A172 (cell line): ENCODE data around the gene TUBAL3. TPM values are rescaled to one million over a fixed set of nuclear protein-coding genes. Genes with fewer than 3 reads are reported as not detected.
"Not testable (repeated sequence)": the region's sequence is repeated elsewhere in the genome, so short reads cannot be mapped to it uniquely, and the experiment has no call there.

Experiments used
- DNase-seq: peaks from one replicate; pipeline ENCODE4 v3.0.0-alpha.2; 2015; ENCODE audit warnings: low spot score
- total RNA-seq: library from RNA; depleted of rRNA; stranded (reverse); fragments of >200 nt; shearing (Covaris generic); gene quantifications from 2 replicates; pipeline ENCODE4 v1.2.3, GENCODE V29; 2014

The TUBAL3 gene
- total RNA-seq, 1 experiment from 2014 or later = not detected

DNA sequence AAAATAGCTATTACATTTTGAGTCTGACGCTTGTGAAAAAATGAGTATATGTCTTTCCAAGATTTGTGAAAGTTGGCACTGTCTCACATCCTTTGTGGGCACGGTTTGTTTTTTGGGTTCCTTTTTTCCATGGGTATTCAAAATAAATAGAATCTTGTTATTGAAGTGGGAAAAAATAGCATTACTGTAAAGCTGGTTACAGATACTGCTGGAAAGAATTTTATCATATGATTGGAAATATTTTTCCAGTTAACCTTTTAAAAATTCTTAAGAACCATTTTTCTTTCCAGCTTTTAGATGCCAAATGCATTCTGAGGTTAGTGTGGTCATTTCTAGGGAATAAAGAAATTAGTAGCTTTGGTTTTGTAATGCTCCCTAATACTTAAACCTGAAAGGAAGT, 19.1 kb upstream of the TUBAL3 start:
- no peak for DNase-seq

- peak; percentile 27 for DNase-seq
Observed at GRCh38 chr10:5419466-5420094, 15.0 kb upstream of the TUBAL3 start.

DNA sequence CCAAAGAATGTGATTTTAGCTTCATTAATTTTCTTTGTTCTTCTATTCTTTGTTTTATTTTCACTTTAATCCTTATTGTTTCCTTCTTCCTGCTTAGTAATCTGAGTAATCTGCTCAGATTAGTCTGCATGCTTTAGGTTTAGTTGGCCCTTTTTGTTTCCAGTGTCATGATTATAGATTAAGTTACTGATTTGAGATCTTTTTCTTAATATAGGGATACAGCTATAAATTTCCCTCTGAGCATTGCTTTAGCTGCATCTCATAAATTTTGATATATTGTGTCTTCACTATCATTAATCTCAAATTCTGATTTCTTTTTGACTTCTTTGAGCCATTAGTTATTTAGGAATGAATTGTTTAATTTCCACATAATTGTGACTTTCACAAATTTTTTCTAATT, 14.0 kb upstream of the TUBAL3 start:
- no peak for DNase-seq

DNA sequence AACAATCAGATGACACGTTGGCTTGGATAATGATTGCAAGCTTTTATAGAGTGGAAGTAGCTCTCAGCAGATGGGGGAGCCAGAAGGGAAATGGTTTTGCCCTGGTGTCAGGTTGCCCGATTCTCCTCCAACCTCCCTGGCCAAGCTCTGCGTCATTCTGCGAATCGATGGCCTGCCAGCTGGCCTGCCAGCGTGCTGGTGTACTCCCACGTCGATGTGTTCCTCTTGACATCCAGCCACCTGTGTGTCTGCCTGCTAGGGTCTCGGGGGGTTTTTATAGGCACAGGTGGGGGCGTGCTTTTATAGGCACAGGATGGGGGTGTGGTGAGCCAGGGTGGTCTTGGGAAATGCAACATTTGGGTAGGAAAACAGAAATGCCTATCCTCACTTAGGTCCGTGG, 12.4 kb upstream of the TUBAL3 start:
- DNase-seq = no peak

DNA sequence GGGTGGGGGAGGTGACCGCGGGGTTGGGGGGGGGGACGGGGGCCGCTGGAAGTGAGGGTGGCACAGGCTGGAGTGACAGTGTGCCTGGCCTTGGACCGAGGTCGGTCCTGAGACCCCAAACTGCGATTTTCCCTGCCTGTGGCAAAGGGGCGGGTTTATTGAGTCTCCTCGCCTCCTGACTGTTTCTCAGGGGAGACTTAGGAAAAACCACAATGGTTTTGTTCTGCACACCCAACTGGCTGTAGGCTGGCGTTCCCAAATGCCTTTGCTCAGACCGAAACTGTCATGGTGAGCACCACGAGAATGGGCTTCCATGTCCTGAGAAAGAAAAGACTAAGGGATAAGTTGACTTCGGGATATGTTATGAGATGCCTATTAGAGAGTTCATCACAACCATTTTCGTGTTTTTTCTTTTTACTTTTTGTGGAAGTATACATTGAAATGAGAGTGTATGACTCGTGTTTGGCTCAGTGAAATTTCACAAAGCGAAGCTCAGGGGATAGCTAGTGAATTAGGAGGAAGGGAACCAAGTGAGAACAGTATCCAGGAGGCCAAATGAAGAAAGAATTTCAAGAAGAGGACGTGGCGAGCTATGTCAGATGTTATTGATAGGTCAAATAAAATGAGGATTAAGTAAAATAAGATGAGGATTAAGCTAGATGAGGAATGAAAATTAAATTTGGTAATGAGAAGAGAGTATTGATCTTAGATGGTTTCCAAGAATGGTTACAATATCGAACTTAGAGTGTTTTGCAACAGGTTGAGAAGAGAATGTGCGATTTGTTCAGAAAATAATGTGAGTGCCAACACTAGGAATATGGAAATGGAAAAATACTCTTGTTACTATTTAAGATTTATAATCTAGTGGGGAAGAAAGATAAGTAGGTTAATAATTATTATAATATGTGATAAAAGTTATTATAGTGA, 8.6 kb upstream of the TUBAL3 start:
- peak; percentile 49 for DNase-seq

DNA sequence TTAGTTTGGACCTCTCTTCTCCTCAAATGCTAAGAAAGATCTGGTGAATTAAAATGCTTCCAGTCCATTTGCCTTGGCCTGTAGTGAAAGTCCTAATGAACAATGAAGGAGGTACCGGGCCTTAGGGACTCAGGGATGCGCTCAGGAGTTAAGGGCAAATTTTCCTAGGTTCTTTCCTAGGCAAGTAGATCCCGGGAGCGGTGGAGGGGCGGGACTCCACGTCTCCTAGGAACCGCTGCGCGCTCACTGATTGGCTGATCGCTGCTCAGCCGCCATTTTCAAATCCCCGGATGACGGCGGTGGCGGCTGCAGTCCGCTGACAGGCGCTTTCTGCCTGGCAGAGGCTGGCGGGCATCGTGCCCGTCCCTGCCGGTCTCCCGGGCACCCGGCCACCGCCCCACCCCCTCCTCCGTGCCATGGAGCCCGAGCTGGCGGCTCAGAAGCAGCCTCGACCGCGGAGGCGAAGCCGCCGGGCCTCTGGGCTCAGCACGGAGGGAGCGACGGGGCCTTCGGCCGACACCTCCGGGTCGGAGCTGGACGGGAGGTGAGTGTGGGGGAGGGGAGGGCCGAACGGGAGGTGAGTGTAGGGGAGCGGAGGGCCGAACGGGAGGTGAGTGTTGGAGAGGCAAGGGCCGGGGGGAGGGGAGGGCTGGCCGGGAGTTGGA, 7.8 kb upstream of the TUBAL3 start, which contains the start of gene NET1:
Gene NET1 (plus strand): TSS at position 281 of the 665 bp plus-strand sequence. CDS start 136 bp downstream, at position 417.
- peak; percentile 90 for DNase-seq

DNA sequence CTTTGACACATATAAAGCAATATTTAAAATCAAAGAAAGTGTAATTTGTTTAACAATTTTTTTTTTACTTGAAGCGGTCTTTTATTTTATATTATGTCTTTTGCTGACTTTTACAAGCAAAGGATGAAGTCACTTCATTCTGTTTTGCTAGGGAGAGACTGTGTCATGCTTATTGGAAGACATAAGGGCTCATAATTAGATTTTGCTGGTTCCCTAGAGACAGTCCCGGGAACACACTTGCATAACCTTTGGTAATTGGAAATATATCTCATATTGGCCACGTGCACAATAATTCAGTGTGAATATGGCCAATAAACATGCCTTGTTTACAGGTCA, 7.3 kb upstream of the TUBAL3 start:
- no peak for DNase-seq

GRCh38 chr10:5410787-5411186, 6.2 kb upstream of the TUBAL3 start:
- not testable (repeated sequence) for DNase-seq

- DNase-seq = no peak
Observed at GRCh38 chr10:5406918-5407317, 2.3 kb upstream of the TUBAL3 start.

DNA sequence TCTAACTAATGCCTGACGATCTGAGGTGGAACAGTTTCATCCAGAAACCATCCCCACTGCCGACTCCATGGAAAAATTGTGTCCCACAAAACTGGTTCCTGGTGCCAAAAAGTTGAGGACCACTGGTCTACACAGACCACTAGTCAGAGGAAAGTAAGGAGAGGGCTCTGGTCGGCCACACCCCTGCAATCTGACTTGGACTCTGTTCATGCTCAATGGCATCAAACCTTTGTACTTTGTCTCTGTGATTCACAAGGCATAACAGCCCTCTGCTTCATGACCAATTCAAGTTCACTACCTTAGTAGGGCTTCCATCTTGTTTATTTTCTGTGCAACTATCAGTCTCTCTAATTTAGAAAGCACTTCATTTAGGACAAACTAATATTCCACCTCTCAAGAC, 1.8 kb downstream of the TUBAL3 start:
- no peak for DNase-seq

- no peak for DNase-seq
Observed at GRCh38 chr10:5400468-5401240, 4.0 kb downstream of the TUBAL3 start.

DNA sequence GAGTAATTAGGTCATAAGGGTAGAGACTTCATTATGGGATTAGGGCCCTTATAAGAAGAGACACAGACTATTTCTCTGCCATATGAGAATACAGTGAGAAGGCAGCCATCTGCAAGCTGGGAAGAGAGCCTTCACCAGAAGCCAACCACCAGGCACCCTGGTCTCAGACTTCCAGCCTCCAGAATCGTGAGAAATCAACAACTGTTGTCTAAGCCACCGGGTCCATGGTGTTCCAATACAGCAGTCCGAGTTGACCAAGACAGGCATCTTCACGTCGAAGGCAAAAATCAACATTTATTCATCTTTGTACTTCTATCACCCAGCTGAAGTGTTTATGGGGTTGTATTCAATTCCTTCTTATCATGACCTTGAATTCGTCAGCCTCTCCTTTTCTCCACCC, 5.3 kb downstream of the TUBAL3 start:
- no peak for DNase-seq

DNA sequence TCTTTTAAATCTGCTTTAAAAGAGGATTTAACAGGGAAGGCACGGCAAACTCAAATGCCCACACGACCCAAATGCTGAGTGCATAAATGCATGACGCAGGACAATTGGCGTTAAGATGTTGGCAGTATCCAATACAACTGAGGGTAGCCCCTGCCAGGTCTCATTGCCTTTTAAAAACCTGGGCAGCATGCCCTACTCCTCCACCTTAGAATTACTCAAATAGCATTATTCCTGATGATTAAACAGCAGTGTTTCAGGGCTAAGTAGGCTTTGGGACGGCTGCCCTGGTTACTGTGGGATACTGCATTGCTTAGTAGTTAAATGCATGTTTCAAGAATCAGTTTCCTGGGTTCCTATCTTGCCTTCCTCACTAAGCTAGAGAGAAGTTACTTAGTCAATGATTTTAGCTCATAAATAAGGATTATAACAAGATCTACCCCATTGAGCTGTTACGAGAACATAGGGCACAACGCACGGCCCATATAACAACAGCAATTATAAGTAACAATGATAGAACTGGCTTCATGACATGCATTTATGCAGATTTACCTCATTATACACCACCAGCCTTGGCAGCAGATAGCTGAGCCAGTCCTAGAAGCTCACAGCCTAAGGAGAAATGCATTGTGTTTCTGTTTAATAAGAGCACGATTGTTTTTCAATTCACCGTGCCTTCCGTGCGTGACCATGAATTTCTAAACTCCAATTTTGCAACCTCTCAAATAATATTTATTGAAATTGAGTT, 7.9 kb downstream of the TUBAL3 start:
- DNase-seq = no peak

DNA sequence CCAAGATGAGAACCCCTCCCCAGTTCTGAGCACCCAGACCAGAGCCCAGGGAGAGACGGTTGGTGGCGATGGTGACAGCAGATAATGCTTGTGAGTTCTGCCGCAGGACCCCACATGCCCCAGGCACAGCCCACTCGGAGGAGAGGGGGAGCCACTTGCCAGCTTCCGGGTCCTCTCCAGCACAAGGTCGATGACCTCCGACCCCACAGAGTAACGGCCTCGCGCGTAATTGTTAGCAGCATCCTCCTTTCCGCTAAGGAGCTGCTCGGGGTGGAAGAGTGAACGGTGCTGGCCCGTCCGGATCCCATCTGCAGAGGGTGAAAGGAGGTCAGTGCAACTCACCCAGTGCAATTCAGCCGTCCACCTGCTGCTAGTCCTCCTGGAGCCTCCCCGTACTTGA, 9.5 kb downstream of the TUBAL3 start:
- DNase-seq = no peak

- DNase-seq = no peak
Observed at GRCh38 chr10:5393529-5393928, 11.1 kb downstream of the TUBAL3 start.

- no peak for DNase-seq
Observed at GRCh38 chr10:5391790-5392189, 12.8 kb downstream of the TUBAL3 start.

- no peak for DNase-seq
Observed at GRCh38 chr10:5390607-5391205, 13.9 kb downstream of the TUBAL3 start.

DNA sequence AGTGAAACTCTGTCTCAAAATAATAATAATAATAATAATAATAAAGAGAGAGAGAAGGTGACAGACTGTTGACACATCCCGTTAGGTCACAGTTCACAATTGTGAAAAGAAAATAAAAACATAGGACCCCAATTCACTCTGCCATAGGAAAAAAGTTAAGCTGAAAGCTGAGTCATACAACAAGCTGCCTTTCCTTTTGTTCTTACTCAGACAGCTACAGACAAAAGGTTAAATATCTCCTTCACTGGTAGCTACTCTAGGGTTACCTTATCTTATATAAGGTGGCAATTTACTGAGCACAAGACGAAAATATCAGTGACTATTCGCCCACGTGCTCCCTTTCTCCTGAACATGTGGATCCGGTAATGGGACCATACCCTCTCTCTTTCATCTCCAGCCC, 17.5 kb downstream of the TUBAL3 start:
- DNase-seq = no peak

- DNase-seq = no peak
Observed at GRCh38 chr10:5385224-5385623, 19.4 kb downstream of the TUBAL3 start.

DNA sequence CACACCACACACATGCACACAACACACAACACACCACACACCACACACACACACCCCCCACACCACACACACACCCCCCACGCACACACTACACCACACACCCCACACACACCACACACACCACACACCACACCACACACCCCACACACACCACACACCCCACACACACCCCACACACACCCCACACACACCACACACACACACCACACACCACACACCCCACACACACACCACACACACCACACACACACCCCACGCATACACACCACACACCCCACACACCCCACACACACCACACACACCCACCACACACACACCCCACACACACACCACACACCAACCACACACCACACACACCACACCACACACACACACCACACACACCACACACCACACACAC, 23.4 kb downstream of the TUBAL3 start:
- DNase-seq = no peak

GRCh38 chr10:5380395-5380794, 24.2 kb downstream of the TUBAL3 start:
- not testable (repeated sequence) for DNase-seq
